ENCODE data around the gene C6orf15.

Gene C6orf15

DNA sequence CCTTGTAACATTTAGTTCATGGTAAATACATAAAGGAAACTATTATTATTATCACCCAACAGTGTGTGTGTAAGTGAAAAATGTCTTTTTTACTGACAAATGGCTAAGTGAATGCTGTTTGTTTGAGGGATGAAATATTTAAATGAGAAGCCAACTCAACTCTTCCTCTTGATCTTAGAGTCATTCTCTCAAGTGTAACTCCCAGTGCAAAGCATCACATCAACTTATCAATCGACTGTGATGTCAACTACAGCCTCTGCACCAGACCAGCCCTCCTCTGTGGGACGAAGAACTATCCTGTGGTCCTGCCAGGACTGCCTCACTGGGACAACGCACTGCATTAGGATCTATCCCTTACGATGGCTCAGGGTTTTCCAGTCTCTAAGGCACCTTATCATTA is 5.3 kb downstream of the C6orf15 start:
- DNase-seq (ENCODE audit: low spot score): no peak

GRCh38 chr6:31103136-31103535 is 9.2 kb downstream of the C6orf15 start:
- DNase-seq (ENCODE audit: low spot score): no peak

- DNase-seq (ENCODE audit: low spot score): no peak
These were observed 13.9 kb downstream of the C6orf15 start for GRCh38 chr6:31098449-31098938.

DNA sequence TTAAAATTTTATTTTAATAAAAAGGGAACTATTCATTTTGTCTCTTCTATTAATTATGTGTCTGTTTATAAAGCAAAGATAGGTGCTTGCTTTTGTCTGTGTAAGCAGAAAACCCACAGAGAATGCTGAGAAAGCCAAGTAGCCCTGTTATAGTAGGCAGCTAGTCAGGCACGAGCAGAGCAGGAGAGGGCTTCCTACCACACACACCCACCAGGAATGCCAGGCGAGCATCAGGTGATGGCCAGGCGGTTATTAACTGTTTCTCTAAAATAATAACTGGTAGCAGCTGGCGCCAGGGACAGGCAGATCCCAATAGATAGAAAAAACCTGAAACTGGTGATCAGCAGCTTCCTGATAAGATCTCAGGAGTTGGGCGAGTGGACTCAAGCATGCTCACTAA is 15.7 kb downstream of the C6orf15 start:
- no peak for DNase-seq (ENCODE audit: low spot score)

GRCh38 chr6:31096215-31096614 is 16.2 kb downstream of the C6orf15 start:
- no peak for DNase-seq (ENCODE audit: low spot score)

DNA sequence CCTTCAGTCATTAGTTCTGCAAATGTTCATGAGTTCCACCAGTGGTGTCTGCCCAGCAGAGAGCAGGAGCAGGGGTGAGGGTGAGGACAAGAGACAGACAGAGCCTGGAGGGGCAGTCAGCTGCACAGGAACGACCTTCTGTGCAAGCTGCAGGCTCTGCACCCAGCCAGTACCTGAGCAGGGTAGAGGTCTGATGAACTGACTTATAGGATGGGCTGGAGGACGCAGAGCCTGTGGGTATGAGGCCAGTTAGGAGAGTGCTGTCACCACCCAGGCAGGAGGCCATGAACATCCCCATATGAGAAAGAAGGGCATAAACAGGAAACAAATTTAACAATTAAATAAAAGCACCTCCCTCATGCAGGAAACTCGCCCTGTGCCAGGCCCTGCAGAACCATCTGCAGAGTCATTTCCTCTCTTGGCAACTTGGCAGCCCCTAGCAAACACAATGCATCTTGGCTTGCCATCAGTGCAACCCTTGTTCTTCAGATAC is 17.9 kb downstream of the C6orf15 start:
- no peak for DNase-seq (ENCODE audit: low spot score)

DNA sequence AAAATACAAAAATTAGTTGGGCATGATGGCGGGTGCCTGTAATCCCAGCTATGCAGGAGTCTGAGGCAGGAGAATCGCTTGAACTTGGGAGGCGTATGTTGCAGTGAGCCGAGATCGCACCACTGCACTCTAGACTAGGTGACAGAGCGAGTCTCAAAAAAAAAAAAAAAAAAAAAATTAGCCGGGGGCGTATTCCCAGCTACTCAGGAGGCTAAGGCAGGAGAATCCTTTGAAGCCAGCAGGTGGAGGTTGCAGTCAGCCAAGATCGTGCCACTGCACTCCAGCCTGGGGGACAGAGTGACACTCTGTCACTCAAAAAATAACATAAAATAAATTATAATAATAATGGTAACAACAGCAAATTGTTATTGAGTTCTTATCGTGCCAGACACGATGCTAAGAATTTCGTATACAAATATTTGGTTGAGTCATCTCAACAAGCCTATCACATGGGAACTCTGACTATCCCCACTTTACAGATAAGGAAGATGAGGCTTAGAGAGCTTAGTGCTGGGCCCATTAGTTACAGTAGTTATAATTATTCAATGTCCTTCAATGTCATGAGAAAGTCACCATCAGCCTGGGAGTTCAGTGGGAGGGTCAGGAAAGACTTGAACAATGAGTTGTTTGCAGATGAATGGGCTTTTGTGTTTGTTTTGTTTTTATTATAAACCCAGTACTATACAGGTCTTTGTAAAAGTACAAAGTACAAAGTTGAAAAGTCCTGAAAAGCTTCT is 19.4 kb downstream of the C6orf15 start:
- no peak for DNase-seq (ENCODE audit: low spot score)

DNA sequence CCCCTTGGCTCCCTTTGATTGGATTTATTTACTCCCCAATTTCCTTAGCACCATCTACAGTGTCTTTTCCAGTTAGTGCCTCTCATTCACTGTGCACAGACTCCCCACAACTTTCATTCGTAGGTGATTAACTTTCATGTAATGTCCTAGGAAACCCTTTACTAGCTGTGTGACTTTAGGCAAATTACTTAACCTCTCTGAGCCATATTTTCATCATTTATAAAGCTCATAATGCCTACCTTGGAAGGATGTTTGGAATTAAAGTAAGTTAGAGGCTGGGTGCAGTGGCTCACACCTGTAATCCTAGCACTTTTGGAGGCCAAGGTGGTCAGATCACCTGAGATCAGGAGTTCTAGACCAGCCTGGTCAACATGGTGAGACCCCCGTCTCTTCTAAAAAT is 20.1 kb downstream of the C6orf15 start:
- DNase-seq (ENCODE audit: low spot score): no peak

GRCh38 chr6:31091680-31092079 is 20.7 kb downstream of the C6orf15 start:
- no peak for DNase-seq (ENCODE audit: low spot score)

DNA sequence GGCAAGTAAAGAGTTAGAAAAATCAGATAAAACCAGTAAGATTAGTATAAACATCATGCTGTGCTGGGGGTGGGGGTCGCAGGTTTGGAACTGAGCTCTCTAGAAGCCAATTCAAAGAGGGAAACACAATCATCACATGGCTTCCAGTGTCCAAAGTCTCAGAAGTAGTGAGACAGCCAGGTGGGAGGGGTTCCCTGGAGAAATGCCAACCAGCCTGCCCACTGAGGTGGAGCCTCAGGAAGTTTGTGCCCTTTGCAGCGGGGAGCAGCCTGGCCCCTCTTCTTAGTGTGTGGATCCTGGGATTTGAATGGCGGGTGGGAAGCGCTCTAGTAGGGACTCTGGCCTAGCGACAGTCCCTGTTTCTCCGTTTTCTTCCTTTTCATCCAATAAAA is 21.4 kb downstream of the C6orf15 start:
- DNase-seq (ENCODE audit: low spot score): no peak

GRCh38 chr6:31090275-31090972 is 22.0 kb downstream of the C6orf15 start:
- no peak for DNase-seq (ENCODE audit: low spot score)

DNA sequence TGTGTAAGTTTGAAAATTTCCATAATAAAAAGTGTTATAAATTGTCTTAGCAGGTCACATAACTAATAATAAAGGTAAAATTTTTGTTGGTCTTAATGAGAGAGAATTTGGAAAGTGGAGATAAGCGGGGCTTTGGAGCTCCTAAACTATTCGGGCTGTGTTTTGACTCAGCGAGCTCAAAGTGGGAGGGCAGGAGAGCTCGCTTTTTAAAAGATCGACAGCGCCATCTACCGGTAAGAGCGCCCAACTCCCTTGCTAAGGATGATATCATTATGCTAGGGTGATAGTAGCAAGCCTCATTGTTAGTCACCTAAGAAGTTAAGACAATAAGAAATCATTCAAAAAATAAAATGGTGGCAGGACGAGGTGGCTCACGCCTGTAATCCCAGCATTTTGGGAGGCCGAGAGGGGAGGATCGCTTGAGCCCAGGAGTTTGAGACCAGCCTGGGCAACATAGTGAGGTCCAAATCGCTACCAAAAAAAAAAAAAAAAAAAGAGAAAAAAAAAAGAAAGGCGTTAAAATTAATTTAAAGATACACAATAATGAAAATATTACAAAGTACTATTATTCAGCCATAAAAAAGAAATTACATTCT is 24.8 kb downstream of the C6orf15 start:
- peak; percentile 86 for DNase-seq (ENCODE audit: low spot score)

DNA sequence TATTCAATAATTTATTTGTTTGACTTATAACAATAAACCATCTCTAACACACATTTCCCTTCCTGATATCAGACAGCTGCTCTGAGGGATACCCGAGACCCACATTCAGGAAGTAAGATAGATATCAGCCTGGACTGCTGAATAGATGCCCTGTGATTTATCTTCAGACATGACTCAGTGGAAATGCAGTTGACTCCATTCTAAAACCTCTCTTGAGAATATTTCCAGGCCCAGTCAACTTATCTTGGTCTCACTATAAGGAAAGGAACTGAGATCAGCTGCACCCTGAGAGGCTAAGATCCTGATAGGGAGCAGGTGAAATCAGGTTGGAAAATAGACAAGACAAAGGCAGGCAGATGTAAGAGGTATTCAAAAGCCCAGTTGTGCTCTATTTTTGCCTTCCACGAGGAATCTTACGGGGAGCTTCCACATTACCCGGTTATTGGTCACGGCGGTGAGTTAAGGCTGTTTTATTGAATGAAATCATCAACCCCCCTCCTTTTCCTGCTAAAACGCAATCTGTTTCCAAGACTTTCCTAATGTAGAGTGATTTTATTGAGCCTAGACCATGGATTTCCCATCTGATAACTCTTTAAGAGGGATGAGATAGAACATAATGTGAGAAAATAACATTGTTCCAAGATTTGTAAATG is 25.5 kb downstream of the C6orf15 start:
- peak; percentile 74 for DNase-seq (ENCODE audit: low spot score)

DNA sequence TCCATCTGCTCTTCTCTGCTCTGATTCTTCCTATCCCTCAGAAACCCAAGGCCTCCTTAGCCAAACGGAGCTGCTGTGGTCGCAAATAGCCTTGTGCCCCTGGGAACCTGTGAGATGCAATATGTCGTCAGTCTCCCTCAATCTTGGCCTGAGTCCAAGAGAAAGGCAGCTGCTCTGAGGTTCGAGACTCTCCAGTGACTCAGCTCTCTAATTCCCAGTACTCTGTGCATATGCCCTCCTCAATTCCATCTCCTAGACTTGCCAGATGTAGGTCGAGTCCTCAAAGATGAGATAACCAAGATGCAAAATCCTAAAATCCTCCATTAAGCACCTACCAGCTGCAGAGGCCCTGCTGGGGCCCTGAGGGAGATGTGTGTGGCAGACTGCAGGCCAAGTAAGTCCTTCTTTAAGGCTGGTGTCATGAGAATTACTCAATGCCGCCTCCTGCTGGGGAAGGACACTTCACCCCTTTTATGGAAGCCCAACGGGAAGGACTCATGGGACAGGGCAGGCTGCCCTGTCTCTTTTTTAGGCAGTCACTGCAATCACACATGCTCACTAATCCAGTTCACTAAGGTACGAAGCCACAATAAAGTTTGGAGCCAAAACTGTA is 28.5 kb downstream of the C6orf15 start:
- peak; percentile 49 for DNase-seq (ENCODE audit: low spot score)

- DNase-seq (ENCODE audit: low spot score): no peak
These were observed 30.5 kb downstream of the C6orf15 start for GRCh38 chr6:31081872-31082271.

DNA sequence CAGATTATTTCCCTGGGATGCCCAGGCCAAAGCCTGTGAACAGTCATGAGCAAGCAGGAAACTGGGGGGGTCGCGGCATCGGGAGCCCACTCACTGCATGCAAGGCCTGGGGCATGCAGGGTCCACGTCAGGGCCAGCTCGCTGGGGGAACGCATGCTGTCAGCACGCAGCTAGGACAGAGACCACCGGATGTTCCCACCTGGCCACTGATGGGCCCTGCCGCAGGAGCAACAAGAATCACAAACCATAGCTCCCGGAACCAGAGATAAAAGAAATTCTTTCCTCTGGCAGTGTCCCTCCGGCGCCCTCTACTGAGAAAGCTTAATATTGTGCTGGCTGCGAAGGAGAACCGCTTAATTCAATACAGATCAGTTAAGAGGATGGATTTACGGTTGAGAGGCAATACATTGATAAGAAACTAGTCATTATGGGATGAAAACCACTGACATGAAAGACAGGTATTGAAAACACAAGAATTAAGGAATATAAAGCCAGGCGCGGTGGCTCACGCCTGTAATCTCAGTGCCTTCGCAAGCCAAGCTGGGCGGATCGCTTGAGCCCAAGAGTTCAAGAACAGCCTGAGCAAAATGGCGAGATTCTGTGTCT is 32.6 kb downstream of the C6orf15 start:
- DNase-seq (ENCODE audit: low spot score): peak; percentile 70

DNA sequence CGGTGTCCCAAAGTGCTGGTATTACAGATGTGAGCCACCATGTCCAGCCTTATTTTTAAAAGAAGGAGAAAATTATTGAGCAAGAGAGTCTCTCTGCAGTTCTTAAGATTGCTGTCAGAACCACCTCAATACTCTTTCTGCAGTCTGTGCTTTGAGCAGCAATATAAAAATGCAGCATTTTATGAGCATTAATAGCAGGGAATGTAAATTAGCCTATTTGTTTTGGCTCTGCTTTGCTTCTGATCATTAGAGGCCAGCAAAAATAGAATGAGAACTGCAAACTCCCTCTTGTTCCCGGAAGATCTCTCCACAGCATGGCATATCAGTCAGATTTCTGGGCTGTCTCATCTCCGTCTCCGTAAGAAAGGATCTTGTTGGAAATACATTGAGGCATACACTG is 35.8 kb downstream of the C6orf15 start:
- DNase-seq (ENCODE audit: low spot score): no peak

- DNase-seq (ENCODE audit: low spot score): peak; percentile 74
These were observed 36.8 kb downstream of the C6orf15 start for GRCh38 chr6:31075528-31075927.

GRCh38 chr6:31074401-31074800 is 38.0 kb downstream of the C6orf15 start:
- DNase-seq (ENCODE audit: low spot score): no peak

GRCh38 chr6:31070711-31071197 is 41.6 kb downstream of the C6orf15 start:
- peak; percentile 77 for DNase-seq (ENCODE audit: low spot score)

DNA sequence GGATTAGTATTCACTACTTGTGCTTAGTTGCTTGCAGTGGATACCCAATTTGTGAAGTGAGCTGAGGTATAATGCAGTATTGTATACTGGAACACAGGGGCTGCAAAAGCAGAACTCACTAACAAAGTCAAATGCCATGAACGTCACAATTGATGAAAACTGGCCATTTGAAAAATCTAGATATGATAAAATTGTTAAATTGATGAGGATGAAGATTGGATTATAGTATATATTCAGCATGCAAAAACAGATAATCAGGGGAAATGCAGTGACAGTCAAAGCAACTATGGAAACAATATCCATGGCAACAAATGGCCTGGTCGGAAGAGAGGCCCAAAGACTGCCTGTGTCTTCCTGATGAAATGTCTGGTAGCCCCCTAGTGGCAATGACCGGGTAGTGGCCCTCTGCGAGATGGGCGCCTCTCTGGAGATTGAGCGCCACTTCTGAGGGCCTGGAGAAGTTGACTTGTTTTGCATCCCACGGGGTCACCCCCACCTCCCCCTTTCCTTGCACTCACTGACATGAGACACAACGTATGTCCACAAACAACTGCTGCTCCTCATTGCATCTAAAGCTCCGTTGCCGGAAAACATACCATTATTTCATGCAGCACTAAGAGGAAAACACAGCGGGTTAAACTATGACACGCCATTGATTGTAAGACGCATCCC is 43.6 kb downstream of the C6orf15 start:
- DNase-seq (ENCODE audit: low spot score): peak; percentile 76
